Stimulated activated naive CD4-positive, alpha-beta T cell treated with Interleukin-2 at 50 U/mL for 16 hours (primary cell): Measurements from ENCODE around the gene PML.

Experiments
- DNase-seq: peaks from one replicate; lab custom pipeline; 2025; lab: John Stamatoyannopoulos, UW

Gene PML, protein sequence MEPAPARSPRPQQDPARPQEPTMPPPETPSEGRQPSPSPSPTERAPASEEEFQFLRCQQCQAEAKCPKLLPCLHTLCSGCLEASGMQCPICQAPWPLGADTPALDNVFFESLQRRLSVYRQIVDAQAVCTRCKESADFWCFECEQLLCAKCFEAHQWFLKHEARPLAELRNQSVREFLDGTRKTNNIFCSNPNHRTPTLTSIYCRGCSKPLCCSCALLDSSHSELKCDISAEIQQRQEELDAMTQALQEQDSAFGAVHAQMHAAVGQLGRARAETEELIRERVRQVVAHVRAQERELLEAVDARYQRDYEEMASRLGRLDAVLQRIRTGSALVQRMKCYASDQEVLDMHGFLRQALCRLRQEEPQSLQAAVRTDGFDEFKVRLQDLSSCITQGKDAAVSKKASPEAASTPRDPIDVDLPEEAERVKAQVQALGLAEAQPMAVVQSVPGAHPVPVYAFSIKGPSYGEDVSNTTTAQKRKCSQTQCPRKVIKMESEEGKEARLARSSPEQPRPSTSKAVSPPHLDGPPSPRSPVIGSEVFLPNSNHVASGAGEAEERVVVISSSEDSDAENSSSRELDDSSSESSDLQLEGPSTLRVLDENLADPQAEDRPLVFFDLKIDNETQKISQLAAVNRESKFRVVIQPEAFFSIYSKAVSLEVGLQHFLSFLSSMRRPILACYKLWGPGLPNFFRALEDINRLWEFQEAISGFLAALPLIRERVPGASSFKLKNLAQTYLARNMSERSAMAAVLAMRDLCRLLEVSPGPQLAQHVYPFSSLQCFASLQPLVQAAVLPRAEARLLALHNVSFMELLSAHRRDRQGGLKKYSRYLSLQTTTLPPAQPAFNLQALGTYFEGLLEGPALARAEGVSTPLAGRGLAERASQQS

DNA sequence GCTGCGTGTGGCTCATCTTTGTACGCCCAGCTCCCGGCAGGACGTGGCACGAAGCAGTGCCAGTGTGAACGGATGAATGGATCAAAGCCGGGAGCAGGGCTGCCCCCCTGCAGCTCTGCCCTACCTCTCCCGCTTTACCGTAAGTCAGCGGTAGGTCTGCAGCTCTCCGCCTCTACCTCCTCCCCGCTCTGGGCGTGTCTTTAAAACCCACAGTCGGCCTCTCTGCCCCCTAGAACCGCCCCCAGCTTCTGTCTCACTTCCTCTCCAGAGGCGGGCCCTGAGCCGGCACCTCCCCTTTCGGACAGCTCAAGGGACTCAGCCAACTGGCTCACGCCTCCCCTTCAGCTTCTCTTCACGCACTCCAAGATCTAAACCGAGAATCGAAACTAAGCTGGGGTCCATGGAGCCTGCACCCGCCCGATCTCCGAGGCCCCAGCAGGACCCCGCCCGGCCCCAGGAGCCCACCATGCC lies at the start of gene PML:
Gene PML, plus strand, starts transcription at position 304 of the 471 bp plus-strand sequence. Its CDS starts 97 bp downstream, at position 401.
- DNase-seq = peak; percentile 96

DNA sequence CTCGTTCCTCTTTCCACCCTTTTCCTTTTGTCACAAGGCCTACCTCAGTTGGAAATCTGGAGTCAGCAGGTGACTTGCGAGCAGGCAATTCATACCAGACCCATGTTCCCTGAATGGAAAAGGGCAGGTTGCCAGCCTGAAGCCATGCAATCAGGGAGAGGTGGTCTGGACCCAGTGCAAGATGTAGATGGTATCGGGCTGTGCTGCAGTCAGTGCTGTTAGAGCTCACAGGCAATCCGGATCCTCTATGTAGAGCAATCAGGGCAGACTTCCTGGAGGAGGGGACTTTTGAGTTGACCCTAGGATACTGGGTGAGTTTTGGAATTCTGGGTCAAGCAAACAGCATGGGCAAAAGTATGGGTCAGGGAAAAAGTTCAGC lies 49.4 kb upstream of the PML start:
- DNase-seq = no peak

DNA sequence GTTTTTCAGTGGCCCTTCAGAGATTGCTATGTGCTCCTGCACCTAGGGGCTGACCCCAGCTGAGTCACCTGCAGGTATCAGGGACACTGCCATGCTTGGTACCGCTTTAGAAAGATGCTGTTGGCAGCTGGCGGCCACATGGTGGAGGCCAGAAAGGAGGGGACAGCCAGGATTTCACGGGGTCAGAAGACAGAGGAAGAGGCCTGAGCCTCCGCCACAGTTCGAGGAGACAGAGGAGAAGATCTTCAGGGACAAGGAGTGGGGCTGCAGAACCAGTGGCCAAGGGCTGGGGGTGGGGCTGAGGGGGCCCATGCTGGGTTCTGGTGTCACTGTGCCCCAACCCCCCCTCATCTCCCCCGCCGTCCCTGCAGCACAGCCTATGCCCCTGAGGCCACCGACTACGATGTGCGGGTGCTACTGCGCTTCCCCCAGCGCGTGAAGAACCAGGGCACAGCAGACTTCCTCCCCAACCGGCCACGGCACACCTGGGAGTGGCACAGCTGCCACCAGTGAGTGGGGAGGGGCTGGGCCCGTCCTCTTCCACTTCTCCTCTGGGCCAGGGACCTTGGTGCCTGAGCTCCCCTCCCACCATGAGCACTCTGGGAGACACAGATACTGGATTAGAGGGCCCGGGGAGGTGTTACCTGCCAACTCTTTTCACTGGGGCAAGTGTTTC lies 48.3 kb upstream of the PML start:
- no peak for DNase-seq

DNA sequence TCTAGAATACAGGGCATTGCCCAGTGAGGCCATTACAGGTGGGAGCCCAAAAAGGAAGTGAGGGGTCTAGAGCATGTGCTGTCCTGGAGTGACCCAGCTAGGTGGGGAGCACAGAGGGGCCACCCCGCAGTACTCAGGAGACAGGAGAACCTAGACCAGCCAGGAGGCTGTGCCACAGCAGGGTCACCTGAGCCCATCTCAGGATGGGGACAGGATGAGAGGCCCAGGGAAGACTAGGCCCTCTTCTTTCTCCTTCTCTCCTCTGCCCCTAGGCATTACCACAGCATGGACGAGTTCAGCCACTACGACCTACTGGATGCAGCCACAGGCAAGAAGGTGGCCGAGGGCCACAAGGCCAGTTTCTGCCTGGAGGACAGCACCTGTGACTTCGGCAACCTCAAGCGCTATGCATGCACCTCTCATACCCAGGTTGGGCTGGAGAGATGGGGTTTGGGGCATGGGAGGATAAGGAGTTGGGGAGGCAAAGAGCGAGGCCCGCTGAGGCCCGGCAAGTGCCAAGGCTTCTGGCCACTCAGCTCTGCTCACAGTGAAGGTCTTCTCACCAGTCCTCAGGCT lies 47.6 kb upstream of the PML start:
- no peak for DNase-seq

DNA sequence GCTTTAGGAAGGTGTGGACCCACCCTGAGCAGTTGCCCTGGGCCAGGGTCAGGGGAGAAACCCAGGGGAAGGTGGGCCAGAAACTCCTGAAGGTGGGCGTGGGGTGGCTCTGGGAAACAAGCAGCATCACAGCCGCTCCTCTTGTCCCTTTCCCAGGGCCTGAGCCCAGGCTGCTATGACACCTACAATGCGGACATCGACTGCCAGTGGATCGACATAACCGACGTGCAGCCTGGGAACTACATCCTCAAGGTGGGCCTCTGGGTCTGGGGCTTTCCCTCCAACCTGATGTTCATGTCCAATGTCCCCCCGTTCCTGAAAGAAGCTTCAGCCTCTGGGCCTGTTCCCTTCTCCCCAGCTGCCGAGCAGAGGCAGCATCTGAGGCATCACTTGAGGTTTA lies 46.9 kb upstream of the PML start:
- no peak for DNase-seq

DNA sequence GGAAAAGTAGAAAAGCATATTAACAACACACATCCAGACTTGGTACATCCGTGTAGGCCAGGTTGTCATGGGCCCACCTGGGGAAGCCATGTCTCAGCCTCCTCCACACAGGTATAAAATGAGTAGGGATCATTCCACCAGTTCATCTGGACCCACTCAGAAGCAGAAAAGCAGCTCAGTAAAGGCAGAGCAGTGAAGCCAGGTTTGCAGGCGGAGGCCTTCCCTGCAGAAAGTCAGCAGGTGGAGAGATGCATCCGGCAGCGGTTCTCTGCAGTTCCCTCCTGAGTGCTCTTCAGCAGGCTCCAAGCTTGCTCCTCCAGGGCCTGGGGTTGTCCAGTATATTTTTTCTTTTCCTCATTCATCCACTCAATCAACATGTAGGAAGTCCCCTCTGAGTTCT lies 46.1 kb upstream of the PML start:
- no peak for DNase-seq

DNA sequence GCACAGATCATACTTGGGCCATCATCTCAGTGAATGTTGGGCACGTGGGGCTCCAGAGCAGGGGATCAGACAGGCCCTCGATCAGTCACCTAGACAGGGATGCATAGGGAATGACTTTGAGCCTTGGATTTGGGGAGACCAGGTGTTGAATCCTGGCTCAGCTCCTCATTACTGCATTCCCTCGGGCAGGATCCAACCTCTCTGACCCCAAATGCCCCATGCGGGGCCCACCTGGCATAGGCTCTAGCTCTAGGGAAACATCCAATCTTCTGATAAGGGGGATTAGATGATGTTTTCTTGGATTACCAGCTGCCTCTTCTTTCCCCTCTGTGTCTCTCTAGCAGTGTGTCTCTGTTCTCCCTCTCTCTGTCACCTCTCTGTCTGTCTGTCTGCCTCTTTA lies 45.5 kb upstream of the PML start:
- DNase-seq = no peak

DNA sequence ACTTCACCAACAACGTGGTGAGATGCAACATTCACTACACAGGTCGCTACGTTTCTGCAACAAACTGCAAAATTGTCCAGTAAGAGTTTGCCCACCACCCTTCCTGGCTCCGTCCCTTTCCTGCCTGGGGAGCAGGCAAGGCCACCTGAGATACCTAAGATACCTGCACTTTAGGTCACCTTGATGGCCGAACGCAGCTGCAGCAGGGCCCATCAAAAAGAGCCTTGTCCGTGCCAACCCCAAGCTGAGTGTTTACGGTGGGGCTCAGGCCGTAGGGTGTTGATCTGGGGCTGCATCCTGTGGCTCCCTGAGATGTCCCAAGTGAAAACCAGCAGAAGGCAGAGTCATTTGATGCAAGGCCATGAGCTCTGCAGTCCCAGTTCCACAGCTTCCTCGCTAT lies 45.0 kb upstream of the PML start:
- no peak for DNase-seq

DNA sequence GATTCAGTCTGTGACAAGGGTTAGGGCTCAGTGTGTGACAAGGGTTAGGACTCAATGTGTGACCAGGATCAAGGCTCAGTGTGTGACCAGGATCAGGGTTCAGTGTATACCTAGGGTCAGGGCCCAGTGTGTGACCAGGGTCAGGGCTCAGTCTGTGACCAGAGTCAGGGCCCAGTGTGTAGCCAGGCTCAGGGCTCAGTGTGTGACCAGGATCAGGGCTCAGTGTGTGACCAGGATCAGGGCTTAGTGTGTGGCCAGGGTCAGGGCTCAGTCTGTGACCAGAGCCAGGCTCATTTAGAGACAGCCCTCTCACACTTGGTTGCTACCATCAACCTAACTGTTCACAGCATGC lies 44.1 kb upstream of the PML start:
- DNase-seq = no peak

DNA sequence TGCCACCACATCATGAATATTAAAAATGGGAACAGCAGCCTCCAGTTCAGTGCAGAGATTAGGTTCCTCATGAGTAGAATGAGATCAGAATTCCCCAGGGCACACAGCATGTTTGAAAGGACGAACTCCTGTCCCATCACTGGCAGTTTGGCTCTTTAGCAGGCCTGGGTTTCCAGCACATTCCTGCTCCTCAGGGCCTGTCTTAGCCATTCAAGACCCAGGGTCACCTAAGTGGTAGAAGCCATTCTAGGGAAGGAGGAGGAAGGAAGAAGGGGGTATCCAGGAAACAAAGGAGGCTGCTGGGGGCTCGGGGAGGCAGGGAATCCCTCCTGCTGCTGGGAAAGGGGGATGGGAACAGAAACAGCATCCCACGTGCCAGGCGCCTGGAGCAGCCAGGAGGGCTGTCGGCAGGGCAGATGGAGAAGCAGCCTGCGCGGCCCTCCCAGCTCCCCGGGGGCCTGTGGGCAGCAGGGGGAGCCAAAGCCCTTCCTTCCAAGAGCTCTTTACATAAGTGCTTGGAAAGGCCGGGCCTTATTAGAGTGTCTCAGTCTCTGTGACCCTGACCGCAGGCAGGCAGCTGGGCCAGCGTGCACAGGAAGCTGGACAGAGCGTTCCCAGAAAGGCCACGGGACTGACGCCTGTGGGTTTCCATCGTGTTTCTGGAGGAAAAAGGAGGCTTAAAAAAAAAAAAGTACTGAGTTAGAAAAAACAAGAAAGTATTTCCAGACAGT lies 43.5 kb upstream of the PML start:
- DNase-seq = peak; percentile 39

DNA sequence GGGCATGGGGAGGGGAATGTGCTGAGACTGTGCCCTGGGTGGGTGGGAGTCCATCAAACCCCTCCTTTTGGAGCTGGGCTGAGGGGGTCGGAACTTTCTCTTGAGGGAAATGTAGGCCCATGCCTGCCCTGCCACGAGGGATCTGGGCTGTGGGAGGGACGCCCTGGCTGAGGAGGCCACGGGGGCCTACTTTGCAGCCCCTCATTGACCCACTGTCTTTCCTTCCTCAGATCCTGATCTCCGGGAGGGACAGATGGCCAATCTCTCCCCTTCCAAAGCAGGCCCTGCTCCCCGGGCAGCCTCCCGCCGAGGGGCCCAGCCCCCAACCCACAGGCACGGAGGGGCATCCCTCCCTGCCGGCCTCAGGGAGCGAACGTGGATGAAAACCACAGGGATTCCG lies 42.9 kb upstream of the PML start:
- no peak for DNase-seq

DNA sequence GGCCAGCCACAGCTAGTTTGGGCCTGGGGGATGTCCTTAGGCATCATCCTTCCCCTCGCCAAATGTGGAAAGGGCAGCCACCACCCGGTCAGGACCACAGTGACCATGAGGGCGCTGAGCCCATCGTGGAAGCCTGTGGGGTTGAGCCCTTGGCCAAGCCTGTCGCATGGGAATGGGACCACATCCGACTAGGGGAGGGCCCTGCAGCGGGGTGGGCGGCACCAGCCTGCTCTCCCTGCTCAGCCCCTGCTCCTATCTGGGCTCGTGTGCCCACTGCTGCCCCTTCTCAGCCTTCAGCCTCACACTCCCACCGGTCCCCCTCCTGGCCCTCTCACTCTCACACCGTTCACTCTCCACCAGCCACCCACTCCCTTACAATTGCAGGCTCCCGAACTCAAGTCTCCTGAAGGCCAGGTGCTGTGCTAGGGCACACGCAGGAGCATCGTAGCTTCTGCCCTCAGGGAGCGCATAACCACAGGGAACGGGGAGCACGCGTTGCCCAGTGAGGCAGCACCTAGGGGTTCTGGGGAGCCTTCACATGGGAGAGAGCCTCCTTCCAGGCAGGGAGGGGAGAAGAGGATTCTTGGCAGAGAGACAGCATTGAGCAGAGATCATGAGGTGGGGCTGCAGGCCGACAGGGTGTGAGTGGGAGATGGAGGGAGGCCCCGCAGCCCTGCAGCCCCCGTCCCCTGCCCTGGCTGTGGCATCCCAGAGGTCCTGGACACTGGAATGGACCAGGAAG lies 42.2 kb upstream of the PML start:
- no peak for DNase-seq

DNA sequence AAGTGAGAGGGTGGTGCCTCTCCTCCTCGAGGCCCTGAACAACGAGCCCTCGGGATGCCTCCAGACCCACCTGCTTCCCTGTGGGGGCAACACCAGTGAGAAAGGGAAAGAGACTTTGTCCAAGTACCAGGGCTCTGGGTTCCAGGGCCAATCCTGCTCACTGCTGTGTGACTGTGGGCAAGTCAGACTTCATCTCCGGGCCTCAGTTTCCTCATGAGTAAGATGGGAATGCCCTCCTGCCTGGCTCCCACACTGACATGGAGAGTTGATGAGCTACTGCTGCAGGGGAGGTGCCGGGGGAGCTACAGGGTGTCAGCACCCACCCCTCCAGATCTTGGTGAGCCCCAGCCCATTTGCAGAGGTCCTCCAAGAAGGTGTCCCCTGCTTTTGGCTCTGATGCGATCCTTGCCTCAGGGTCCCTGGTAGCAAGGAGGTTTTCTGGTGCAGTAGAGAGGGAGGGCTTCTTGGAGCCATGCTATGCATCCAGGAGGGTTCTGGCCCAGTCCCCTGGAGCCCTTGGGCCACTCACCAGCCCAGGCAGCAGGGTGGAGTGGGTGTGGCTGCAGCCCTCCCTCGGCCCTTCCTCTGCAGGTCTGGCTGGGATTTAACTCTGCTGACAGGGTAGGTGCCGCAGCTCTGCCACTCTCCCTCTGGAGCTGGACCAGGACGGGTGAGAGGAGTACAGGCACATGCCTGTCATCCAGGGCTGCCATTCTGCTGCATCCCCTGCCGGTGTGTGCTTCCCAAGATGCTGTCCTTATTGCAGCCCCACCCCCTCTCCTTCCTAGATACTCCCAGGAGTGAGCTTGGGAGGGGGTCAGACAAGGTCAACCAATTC lies 41.4 kb upstream of the PML start:
- DNase-seq = no peak

DNA sequence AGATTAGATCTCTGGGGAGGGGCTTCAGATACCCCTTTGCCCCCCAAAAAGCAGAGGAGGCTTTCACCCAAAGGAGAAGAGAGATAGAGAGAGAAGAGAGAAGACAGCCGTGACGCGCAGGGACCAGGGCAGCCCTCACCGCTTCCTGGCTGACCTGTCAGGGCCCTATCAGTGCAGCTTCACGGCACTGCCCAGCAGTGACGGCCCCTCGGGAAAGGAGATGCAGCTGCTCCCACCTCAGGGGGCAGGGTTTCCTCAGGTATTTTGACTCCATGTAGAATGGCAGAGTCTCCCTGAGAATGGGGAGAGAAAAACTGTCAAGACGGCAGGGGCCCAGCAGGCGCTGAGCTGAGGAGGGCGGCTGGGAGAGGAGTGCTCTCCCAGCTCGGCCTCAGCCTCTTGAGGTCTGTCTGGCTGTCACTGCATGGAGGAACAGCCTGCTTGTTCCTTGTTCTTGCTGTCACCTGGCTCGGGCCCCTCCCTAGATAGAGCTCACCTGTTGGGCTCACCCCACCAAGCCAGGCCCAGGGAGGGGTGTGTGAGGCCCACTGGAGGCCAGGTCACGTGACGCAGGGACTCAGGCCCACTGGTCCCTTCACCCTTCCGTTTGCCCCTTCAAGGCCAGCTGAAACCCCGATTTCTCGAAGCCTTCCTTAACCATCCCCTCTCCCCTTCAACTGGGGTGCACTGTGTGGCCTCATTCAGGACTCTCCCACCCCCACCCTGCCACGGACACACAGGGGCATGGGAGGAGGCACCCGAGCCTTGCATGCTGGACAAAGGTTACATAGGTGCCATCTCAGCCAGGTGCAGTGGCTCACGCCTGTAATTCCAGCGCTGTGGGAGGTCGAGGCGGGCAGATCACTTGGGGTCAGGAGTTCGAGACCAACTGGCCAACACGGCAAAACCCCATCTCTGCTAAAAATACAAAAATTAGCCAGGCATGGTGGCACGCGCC lies 40.0 kb upstream of the PML start:
- no peak for DNase-seq

DNA sequence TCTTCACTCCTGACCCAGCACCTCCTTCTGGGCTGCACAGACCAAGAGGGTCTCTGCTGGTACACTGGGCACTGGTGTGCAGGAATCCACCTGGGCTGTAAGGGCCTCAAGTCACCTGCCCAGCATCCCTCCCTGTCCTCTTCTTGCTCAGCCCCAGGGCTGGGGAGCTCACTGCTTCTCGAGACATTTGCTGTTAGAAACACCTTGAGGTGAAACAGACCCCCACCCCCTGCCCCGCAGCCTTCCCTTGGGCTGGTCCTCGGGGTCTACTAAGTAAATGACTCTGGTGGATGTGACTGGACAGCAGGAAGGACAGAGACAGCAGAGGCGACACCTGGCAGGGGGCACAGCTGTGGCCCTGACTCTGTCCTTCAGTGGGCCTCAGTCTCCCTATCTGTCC lies 39.2 kb upstream of the PML start:
- no peak for DNase-seq

DNA sequence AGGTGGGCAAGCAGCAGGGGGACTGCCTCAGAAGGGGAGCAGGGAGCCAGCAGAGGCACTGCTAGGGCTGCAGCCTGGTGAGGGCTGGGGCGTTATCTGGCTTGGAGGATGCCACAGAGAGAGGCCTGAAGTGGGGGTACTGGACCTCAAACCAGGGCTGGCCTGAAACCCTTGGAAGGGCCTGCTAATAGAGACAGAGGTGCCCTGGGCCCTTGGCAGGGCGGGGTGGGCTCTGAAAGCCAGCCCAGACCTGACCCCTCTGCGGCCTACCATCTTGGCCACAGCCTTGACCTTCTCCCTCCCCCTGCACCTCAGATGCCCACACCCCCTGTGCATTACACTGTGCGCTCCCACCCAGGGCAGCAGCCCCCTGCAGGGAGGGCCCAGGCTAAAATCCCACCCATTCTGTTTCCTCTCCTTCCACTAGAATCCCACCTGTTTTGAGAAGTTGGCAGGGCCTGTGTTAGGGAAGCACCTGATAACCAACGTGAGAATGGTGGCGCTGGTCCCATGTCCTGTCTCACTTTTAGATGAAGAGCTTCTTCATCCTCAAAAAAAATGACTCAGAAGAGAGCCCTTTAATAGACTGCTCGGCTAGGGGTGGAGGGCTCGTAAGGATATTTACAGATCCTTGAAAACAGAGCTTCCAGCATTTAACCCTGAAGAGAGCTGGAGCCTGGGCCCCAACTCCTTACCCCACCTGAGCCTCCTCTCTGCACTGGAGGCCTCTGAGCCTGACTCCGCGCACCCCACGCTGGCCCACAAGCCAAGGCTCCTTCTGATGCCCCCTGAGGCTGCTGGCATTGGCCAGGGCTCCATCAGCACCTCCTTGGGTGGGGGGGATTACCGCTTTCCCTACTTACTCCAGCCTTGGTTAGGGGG lies 38.4 kb upstream of the PML start:
- DNase-seq = no peak

DNA sequence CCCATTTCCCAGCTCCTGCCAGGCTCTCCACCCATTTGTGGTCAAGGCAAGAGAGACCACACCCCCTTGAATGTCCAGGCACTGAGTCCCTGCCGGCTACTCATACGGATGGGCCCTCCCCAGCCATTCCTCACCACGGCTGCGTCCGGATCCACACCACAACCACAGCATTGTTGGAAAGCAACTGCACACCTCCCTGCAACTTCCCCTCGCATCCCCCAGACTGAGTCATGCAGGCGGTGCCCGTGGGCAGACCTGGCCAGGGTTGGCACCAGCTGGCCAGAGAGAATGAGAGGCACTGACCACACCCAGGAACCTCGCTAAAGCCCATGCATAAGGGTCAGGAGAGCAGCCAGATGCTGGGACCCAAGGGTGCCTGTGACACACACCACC lies 37.8 kb upstream of the PML start:
- no peak for DNase-seq

DNA sequence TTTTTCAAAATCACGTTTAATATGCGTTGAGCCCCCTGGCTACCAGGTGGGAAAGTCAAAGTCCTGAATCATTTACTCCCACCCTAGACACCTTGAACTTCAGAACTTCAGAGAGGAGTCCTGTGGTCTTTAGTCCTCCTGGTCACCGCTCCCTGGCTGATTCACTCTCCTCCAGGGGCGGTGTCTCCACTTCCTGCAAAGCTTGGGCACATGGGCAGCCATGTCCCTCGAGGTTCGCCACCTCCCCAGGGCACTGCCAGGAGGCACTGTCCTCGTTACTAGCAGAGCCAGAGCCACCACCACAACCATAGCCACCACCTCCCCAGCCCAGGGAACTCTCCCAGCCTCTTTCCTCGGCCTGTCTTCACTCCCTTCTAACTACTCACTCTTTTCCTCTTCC lies 37.2 kb upstream of the PML start:
- no peak for DNase-seq
